ENCODE results near the gene BTAF1. TPM values are rescaled to one million over a fixed set of nuclear protein-coding genes. Genes with fewer than 3 reads are reported as not detected.
"Not testable (repeated sequence)": the region's sequence is repeated elsewhere in the genome, so short reads cannot be mapped to it uniquely, and the experiment has no call there.

Gene BTAF1
- total and polyA plus RNA-seq, 10 of the 15 experiments (the other 5 are each of a cell fraction or from before 2014, with no cell fraction given), result 11.8 to 157 (median 55.5) TPM

DNA sequence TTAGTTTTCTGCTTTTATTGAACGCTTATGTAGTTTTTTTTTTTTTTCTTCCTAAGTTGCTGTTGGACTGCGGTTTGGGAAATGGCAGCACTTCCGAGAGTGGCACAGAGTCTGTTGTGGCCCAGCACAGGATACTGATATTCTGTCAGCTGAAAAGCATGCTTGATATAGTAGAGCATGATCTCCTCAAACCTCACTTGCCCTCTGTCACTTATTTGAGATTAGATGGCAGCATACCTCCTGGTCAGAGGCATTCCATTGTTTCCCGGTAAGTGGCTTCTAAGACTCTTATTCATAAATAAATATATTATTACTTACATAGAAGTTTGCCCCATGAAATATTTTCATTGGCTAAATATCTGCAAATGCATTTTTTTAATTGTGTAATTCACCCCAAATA is 101.1 kb downstream of the BTAF1 start:
- intact Hi-C loops (cut with micrococcal nuclease; ENCODE audit: unreplicated experiment), result no loop called here
- CTCF ChIA-PET, result no interaction called here
- Histone ChIP-seq H3K4me2 (ENCODE audit: control insufficient read depth, insufficient read depth) (no peak overlapping the region), H3K9ac (ENCODE audit: control insufficient read depth, insufficient read depth, low read length) (no peak overlapping the region), H3K27me3 (replicated peaks in 1 of 2; ENCODE audit: control insufficient read depth in 2 of 2, insufficient read depth in 2 of 2, low read length in 1 of 2) (no peaks in the 10 kb centered on the region), H3K4me1 (ENCODE audit: control insufficient read depth, insufficient read depth, low read length) (no peaks in the 10 kb centered on the region), H3K36me3 (ENCODE audit: control insufficient read depth in 2 of 2, insufficient read depth in 2 of 2, low read length in 1 of 2) (peaks cover 11 to 26% of the 10 kb centered on the region in 2 experiments), H2AFZ (ENCODE audit: control insufficient read depth, low read depth, low read length) (no peak overlapping the region), H3K4me3 (no peak overlapping the region), H3K9me3 (replicated peaks; ENCODE audit: control insufficient read depth, insufficient read depth, low read length) (no peaks in the 10 kb centered on the region), H3K79me2 (ENCODE audit: control insufficient read depth, insufficient read depth, low read length) (no peaks in the 10 kb centered on the region), H4K20me1 (ENCODE audit: control insufficient read depth, insufficient read depth) (no peaks in the 10 kb centered on the region), H3K27ac (ENCODE audit: control insufficient read depth, insufficient read depth) (no peak overlapping the region)
- BruUV-seq (replicated peaks), result no TSS peak
- no peak for DNase-seq (ENCODE audit: low read depth, low spot score)
- TF ChIP-seq ATF7 (IDR thresholded peaks at IDR 0.05; ENCODE audit: low read depth) (no peak), MXI1 (IDR thresholded peaks at IDR 0.05; ENCODE audit: low read depth, low read length) (no peak), ZNF207 (IDR thresholded peaks at IDR 0.05; ENCODE audit: borderline replicate concordance) (no peak), RFX5 (IDR thresholded peaks at IDR 0.05; ENCODE audit: low read depth, low read length) (no peak), BHLHE40 (IDR thresholded peaks at IDR 0.05; ENCODE audit: borderline replicate concordance in 1 of 2, low read depth in 2 of 2, low read length in 1 of 2) (no peak), CREM (IDR thresholded peaks at IDR 0.05; ENCODE audit: low read depth) (no peak), BRCA1 (IDR thresholded peaks at IDR 0.05; ENCODE audit: low read depth, low read length) (no peak), SP1 (IDR thresholded peaks at IDR 0.05; ENCODE audit: low read depth, low read length) (no peak), FOS (IDR thresholded peaks at IDR 0.05; ENCODE audit: borderline replicate concordance, extremely low read depth, insufficient read length) (no peak)
- TF ChIP-seq, protein P1, sequence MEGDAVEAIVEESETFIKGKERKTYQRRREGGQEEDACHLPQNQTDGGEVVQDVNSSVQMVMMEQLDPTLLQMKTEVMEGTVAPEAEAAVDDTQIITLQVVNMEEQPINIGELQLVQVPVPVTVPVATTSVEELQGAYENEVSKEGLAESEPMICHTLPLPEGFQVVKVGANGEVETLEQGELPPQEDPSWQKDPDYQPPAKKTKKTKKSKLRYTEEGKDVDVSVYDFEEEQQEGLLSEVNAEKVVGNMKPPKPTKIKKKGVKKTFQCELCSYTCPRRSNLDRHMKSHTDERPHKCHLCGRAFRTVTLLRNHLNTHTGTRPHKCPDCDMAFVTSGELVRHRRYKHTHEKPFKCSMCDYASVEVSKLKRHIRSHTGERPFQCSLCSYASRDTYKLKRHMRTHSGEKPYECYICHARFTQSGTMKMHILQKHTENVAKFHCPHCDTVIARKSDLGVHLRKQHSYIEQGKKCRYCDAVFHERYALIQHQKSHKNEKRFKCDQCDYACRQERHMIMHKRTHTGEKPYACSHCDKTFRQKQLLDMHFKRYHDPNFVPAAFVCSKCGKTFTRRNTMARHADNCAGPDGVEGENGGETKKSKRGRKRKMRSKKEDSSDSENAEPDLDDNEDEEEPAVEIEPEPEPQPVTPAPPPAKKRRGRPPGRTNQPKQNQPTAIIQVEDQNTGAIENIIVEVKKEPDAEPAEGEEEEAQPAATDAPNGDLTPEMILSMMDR (IDR thresholded peaks at IDR 0.05 in 2 of 3, conservative IDR thresholded peaks at IDR 0.05 in 1 of 3; ENCODE audit: control insufficient read depth in 2 of 3, extremely low read depth in 1 of 3, insufficient read depth in 1 of 3, low read depth in 3 of 3, low read length in 3 of 3), result no peak
- TF ChIP-seq, protein P2, sequence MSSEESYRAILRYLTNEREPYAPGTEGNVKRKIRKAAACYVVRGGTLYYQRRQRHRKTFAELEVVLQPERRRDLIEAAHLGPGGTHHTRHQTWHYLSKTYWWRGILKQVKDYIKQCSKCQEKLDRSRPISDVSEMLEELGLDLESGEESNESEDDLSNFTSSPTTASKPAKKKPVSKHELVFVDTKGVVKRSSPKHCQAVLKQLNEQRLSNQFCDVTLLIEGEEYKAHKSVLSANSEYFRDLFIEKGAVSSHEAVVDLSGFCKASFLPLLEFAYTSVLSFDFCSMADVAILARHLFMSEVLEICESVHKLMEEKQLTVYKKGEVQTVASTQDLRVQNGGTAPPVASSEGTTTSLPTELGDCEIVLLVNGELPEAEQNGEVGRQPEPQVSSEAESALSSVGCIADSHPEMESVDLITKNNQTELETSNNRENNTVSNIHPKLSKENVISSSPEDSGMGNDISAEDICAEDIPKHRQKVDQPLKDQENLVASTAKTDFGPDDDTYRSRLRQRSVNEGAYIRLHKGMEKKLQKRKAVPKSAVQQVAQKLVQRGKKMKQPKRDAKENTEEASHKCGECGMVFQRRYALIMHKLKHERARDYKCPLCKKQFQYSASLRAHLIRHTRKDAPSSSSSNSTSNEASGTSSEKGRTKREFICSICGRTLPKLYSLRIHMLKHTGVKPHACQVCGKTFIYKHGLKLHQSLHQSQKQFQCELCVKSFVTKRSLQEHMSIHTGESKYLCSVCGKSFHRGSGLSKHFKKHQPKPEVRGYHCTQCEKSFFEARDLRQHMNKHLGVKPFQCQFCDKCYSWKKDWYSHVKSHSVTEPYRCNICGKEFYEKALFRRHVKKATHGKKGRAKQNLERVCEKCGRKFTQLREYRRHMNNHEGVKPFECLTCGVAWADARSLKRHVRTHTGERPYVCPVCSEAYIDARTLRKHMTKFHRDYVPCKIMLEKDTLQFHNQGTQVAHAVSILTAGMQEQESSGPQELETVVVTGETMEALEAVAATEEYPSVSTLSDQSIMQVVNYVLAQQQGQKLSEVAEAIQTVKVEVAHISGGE (CRISPR knock-in tag; IDR thresholded peaks at IDR 0.05), result no peak
- SMC1A ChIA-PET (ENCODE audit: uncharacterized antibody, unreplicated experiment), result interaction anchor here (1.2 to 2.2 kb wide), 2 partner anchors 31 to 50 kb away, joined by 4 to 9 read pairs; no protein-coding TSS in a partner anchor
- RAD21 ChIA-PET (ENCODE audit: unreplicated experiment), result no interaction called here
- FAIRE-seq, result no peak
- POLR2A ChIA-PET, result no interaction called here
- 92% methylated on average over 4 of the region's 4 CpGs for WGBS (ENCODE audit: insufficient coverage, insufficient replicate concordance, low lambda C conversion rate, missing lambda C conversion rate)
- ATAC-seq, result no peak
- in situ Hi-C loops (cut with MboI), result no loop called here

DNA sequence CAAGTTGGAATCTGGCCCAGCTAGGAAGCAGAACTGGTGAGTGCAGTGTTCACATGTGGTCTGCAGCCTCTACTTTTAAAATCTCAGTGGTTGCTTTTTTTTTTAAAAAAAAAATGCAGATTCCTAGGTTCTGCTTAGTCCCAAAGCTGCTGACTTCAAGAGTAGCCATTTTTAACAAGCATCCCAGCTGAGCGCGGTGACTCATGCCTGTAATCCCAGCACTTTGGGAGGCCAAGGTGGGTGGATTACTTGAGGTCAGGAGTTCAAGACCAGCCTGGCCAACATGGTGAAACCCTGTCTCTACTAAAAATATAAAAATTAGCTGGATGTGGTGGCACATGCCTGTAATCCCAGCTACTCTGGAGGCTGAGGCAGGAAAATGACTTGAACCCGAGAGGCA is 101.8 kb downstream of the BTAF1 start:
- FAIRE-seq; H3K9me3 ChIP-seq (replicated peaks; ENCODE audit: control insufficient read depth, insufficient read depth, low read length); H3K4me3 ChIP-seq; ATAC-seq; in situ Hi-C loops (cut with MboI); H3K4me2 ChIP-seq (ENCODE audit: control insufficient read depth, insufficient read depth); H4K20me1 ChIP-seq (ENCODE audit: control insufficient read depth, insufficient read depth); CTCF ChIA-PET; H3K79me2 ChIP-seq (ENCODE audit: control insufficient read depth, insufficient read depth, low read length); POLR2A ChIA-PET; H3K4me1 ChIP-seq (ENCODE audit: control insufficient read depth, insufficient read depth, low read length); intact Hi-C loops (cut with micrococcal nuclease; ENCODE audit: unreplicated experiment); BruUV-seq (replicated peaks); RAD21 ChIA-PET (ENCODE audit: unreplicated experiment); H2AFZ ChIP-seq (ENCODE audit: control insufficient read depth, low read depth, low read length); DNase-seq (ENCODE audit: low read depth, low spot score); H3K27ac ChIP-seq (ENCODE audit: control insufficient read depth, insufficient read depth); H3K9ac ChIP-seq (ENCODE audit: control insufficient read depth, insufficient read depth, low read length); H3K27me3 ChIP-seq (replicated peaks in 1 of 2; ENCODE audit: control insufficient read depth in 2 of 2, insufficient read depth in 2 of 2, low read length in 1 of 2): not testable (repeated sequence)
- SMC1A ChIA-PET (ENCODE audit: uncharacterized antibody, unreplicated experiment), result interaction anchor here (1.2 to 2.2 kb wide), 3 partner anchors 32 to 63 kb away, joined by 3 to 9 read pairs (median 4); no protein-coding TSS in a partner anchor
- peaks cover 11 to 26% of the 10 kb centered on the region in 2 experiments for H3K36me3 ChIP-seq (ENCODE audit: control insufficient read depth in 2 of 2, insufficient read depth in 2 of 2, low read length in 1 of 2)
- WGBS (ENCODE audit: insufficient coverage, insufficient replicate concordance, low lambda C conversion rate, missing lambda C conversion rate), result 96% methylated on average over 3 of the region's 3 CpGs

All from GM12878 (cell line).